ENCODE measurements around the gene KLHL21.
"Not testable (repeated sequence)": the region's sequence is repeated elsewhere in the genome, so short reads cannot be mapped to it uniquely, and the experiment has no call there.

Gene KLHL21

DNA sequence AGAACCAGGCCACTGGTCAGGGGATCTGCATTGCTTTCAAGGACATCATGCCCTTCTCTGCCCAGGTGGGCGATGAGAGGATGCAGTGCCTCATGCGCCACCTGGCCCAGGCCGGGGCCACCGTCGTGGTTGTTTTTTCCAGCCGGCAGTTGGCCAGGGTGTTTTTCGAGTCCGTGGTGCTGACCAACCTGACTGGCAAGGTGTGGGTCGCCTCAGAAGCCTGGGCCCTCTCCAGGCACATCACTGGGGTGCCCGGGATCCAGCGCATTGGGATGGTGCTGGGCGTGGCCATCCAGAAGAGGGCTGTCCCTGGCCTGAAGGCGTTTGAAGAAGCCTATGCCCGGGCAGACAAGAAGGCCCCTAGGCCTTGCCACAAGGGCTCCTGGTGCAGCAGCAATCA is 27.9 kb downstream of the KLHL21 start:
- TF ChIP-seq, protein P1, sequence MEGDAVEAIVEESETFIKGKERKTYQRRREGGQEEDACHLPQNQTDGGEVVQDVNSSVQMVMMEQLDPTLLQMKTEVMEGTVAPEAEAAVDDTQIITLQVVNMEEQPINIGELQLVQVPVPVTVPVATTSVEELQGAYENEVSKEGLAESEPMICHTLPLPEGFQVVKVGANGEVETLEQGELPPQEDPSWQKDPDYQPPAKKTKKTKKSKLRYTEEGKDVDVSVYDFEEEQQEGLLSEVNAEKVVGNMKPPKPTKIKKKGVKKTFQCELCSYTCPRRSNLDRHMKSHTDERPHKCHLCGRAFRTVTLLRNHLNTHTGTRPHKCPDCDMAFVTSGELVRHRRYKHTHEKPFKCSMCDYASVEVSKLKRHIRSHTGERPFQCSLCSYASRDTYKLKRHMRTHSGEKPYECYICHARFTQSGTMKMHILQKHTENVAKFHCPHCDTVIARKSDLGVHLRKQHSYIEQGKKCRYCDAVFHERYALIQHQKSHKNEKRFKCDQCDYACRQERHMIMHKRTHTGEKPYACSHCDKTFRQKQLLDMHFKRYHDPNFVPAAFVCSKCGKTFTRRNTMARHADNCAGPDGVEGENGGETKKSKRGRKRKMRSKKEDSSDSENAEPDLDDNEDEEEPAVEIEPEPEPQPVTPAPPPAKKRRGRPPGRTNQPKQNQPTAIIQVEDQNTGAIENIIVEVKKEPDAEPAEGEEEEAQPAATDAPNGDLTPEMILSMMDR (IDR thresholded peaks at IDR 0.05), result no peak
- DNase-seq (ENCODE audit: low spot score), result no peak
- Histone ChIP-seq H3K27ac (no peak overlapping the region), H3K4me3 (no peak overlapping the region)

DNA sequence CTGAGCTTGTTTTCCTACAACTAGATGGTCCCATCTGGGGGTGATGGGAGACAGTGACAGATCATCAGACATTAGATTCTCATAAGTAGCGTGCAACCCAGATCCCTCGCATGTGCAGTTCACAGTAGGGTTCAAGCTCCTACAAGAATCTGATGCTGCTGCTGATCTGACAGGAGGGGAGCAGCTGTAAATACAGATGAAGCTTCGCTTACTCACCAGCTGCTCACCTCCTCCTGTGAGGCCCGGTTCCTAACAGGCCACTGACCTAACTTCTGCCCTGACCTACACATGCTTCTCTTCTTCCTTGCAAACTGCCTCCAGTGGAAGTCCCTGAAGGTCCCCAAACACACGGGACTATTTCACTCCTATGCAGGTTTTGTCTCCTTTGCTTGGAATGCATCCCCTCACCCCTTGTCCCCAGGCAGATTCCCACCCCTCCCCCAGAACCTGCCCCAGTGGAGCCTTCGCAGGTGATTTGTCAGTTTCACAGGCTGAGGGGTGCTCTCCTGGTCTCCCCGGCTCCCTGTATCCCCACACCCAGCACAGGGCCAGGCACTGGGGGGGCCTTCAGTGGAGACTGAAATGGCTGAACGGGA is 28.5 kb downstream of the KLHL21 start:
- H3K4me3 ChIP-seq, result no peak overlapping the region
- H3K27ac ChIP-seq, result no peak overlapping the region
- TF ChIP-seq, protein P1 (IDR thresholded peaks at IDR 0.05), result no peak
- no peak for DNase-seq (ENCODE audit: low spot score)

DNA sequence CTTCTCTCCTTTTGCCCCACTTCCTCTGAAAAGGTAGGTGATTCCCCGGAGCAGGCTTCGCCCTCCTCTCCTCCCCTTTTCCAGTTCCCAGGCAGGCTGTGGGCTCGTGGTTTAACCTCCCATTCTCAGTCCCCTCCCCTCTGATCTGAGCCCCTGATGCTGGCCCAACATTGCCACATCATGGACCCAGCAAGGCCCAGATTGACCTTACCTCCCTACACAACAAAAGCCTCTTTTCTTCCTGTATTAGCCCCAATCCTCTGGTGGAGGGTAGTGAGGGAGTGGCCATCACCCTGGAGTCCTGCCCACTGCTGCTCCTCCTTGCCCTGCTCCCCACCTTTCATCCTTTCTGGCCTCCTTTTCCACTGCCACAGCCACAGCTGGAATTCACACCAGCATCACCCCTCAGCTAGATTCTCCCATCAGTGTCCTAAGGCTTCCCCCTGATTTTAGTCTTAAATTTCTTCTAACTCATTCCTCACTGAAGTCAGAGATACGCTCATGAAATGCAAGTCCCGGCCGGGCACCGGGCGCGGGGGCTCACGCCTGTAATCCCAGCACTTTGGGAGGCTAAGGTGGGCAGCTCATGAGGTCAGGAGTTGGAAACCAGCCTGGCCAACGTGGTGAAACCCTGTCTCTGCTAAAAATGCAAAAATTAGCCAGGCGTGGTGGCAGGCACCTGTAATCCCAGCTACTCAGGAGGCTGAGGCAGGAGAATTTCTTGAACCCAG is 29.9 kb downstream of the KLHL21 start:
- Histone ChIP-seq H3K4me3 (no peak overlapping the region), H3K27ac (no peak overlapping the region)
- DNase-seq (ENCODE audit: low spot score), result no peak
- TF ChIP-seq, protein P1 (IDR thresholded peaks at IDR 0.05), result no peak

DNA sequence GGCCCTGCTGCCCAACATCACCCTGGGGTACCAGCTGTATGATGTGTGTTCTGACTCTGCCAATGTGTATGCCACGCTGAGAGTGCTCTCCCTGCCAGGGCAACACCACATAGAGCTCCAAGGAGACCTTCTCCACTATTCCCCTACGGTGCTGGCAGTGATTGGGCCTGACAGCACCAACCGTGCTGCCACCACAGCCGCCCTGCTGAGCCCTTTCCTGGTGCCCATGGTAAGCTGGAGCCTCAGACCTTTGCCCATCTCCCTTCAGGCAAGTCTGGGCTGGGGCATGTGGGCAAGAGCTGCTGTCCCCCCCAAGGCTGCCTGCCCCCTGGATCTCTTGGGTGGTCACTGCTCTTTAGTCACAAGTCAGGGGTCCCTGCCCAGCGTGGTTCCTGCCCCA is 31.7 kb downstream of the KLHL21 start:
- no peak for DNase-seq (ENCODE audit: low spot score)
- Histone ChIP-seq H3K4me3 (no peak overlapping the region), H3K27ac (no peak overlapping the region)
- TF ChIP-seq, protein P1 (IDR thresholded peaks at IDR 0.05), result no peak

DNA sequence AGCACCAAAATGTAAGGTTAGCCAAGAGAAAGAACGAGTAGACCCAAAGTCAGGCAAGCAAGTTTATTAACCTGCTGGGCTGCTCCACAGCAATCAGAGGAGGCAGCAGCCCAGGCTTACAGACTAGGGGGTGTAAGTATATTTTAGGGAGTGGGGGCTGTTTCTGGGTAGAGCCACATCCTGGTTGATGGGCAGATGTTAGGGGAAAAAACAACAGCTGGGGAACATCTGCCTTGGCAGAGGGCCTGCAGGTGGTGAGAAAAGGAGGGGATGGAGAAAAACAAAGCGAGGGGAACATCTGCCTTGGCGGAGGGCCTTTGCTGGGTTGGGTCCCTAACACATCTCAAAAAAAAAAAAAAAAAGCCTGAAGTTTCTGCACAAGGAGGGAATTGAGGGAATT is 32.6 kb downstream of the KLHL21 start:
- no peak for DNase-seq (ENCODE audit: low spot score)
- TF ChIP-seq, protein P1 (IDR thresholded peaks at IDR 0.05), result no peak
- Histone ChIP-seq H3K4me3 (no peak overlapping the region), H3K27ac (no peak overlapping the region)

DNA sequence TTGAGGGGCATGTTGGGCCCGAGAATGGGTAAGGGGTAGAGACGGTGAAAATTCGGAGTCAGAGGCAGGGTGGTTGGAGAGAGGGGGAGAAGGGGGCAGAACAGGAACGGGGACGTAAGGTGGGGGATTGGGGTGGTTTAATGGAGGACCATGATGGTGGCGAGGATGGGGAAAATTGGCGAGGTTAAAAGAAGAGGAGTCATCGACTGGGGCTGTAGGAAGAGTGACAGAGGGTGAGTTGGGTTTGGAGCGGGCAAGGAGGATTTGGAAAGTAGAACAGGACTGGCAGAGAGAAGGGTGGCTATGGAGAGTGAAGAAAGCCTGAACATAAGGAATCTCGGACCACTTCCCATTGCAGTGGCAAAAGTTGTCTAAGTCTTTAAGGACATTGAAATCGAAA is 33.6 kb downstream of the KLHL21 start:
- no peak overlapping the region for H3K4me3 ChIP-seq
- TF ChIP-seq, protein P1 (IDR thresholded peaks at IDR 0.05), result no peak
- DNase-seq (ENCODE audit: low spot score), result no peak
- no peak overlapping the region for H3K27ac ChIP-seq

DNA sequence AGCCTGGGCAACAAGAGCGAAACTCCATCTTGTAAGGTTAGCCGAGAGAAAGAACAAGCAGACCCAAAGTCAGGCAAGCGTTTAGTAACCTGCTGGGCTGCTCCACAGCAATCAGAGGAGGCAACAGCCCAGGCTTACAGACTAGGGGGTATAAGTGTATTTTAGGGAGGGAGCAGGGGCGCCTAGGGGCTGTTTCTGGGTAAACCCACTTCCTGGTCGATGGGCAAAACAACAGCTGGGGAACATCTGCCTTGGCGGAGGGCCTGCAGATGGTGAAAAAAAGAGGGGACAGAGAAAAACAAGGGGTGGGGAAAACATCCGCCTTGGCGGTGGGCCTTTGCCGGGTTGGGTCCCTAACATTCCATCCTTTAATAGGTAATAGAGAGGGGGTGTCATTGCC is 42.4 kb downstream of the KLHL21 start:
- no peak overlapping the region for H3K27ac ChIP-seq
- DNase-seq (ENCODE audit: low spot score), result no peak
- no peak overlapping the region for H3K4me3 ChIP-seq
- TF ChIP-seq, protein P1 (IDR thresholded peaks at IDR 0.05), result no peak

DNA sequence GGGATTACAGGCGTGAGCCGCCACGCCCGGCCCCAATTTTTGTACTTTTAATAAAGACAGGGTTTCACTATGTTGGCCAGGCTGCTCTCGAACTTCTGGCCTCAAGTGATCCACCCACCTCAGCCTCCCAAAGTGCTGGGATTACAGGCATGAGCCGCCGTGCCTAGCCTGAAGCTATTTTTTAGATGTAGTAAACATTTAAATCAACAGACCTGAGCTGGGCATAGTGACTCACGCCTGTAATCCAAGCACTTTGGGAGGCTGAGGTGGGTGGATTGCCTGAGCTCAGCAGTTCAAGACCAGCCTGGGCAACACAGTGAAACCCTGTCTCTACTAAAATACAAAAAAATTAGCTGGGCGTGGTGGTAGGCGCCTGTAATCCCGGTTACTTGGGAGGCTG is 43.5 kb downstream of the KLHL21 start:
- not testable (repeated sequence) for DNase-seq (ENCODE audit: low spot score); H3K27ac ChIP-seq; H3K4me3 ChIP-seq
